Measurements from ENCODE around the gene ASXL2. TPM values are rescaled to one million over a fixed set of nuclear protein-coding genes. Genes with fewer than 3 reads are reported as not detected.
"Not testable (repeated sequence)": the region's sequence is repeated elsewhere in the genome, so short reads cannot be mapped to it uniquely, and the experiment has no call there.

Gene ASXL2
- total RNA-seq, 1 experiment from 2014 or later: 35.7 TPM

GRCh38 chr2:25829377-25829704 is 48.9 kb downstream of the ASXL2 start:
- no peaks in the 10 kb centered on the region; the same call in 1 of the 2 replicates for H3K9me3 ChIP-seq
- H3K27me3 ChIP-seq (replicated peaks; ENCODE audit: control insufficient read depth, insufficient read depth, low read length): no peaks in the 10 kb centered on the region
- Mint-ChIP-seq H3K27ac (ENCODE audit: unreplicated experiment) (no peak overlapping the region), H3K4me3 (ENCODE audit: unreplicated experiment) (no peak overlapping the region), H3K4me1 (ENCODE audit: low read depth, unreplicated experiment) (peaks cover 11% of the 10 kb centered on the region), H3K27me3 (ENCODE audit: insufficient read depth, unreplicated experiment) (no peaks in the 10 kb centered on the region), H3K36me3 (ENCODE audit: insufficient read depth, unreplicated experiment) (peaks cover 14% of the 10 kb centered on the region), H3K9me3 (ENCODE audit: unreplicated experiment) (peaks cover 11% of the 10 kb centered on the region)
- ChIA-PET CTCF (interaction anchor here (1.0 kb wide), 1 partner anchor 23 kb away, joined by 3 read pairs; no protein-coding TSS in a partner anchor), POLR2A (interaction anchor here (0.6 kb wide), 1 partner anchor 1296 kb away, joined by 4 read pairs; no protein-coding TSS in a partner anchor)
- peaks cover 1% of the 10 kb centered on the region; the same call in 1 of the 2 replicates for H3K36me3 ChIP-seq (ENCODE audit: control insufficient read depth, insufficient read depth, low read length)
- H3K4me1 ChIP-seq: peaks cover 6% of the 10 kb centered on the region; the same call in 1 of the 2 replicates
- no peak for TF ChIP-seq CTCF (IDR thresholded peaks at IDR 0.05; ENCODE audit: insufficient read depth in 1 of 2, low read depth in 1 of 2, low read length in 1 of 2, severe bottlenecking in 1 of 2, unreplicated experiment in 1 of 2)
- intact Hi-C loops (cut with micrococcal nuclease; ENCODE audit: unreplicated experiment): no loop called here
- no TSS peak for BruUV-seq (replicated peaks)
- no peak for DNase-seq
- H3K4me3 ChIP-seq (ENCODE audit: low read depth, low read length): no peak overlapping the region

GRCh38 chr2:25828532-25829376 is 49.5 kb downstream of the ASXL2 start:
- BruUV-seq (replicated peaks); H3K27ac Mint-ChIP-seq (ENCODE audit: unreplicated experiment); H3K36me3 ChIP-seq (ENCODE audit: control insufficient read depth, insufficient read depth, low read length); CTCF ChIA-PET; H3K27me3 Mint-ChIP-seq (ENCODE audit: insufficient read depth, unreplicated experiment); H3K4me3 ChIP-seq (ENCODE audit: low read depth, low read length); H3K4me3 Mint-ChIP-seq (ENCODE audit: unreplicated experiment); DNase-seq; H3K36me3 Mint-ChIP-seq (ENCODE audit: insufficient read depth, unreplicated experiment); intact Hi-C loops (cut with micrococcal nuclease; ENCODE audit: unreplicated experiment); H3K4me1 ChIP-seq; H3K27me3 ChIP-seq (replicated peaks; ENCODE audit: control insufficient read depth, insufficient read depth, low read length); H3K9me3 ChIP-seq; POLR2A ChIA-PET: not testable (repeated sequence)
- peaks cover 11% of the 10 kb centered on the region for H3K4me1 Mint-ChIP-seq (ENCODE audit: low read depth, unreplicated experiment)
- peaks cover 11% of the 10 kb centered on the region for H3K9me3 Mint-ChIP-seq (ENCODE audit: unreplicated experiment)

- peaks cover 18% of the 10 kb centered on the region for H3K36me3 Mint-ChIP-seq (ENCODE audit: insufficient read depth, unreplicated experiment)
- CTCF ChIA-PET: no interaction called here
- no TSS peak for BruUV-seq (replicated peaks)
Observed at GRCh38 chr2:25825238-25825637, 53.0 kb downstream of the ASXL2 start.

More at GRCh38 chr2:25825238-25825637, 53.0 kb downstream of the ASXL2 start:
- H3K9me3 ChIP-seq: no peaks in the 10 kb centered on the region
- peaks cover 11% of the 10 kb centered on the region for H3K4me1 Mint-ChIP-seq (ENCODE audit: low read depth, unreplicated experiment)
- H3K4me3 ChIP-seq (ENCODE audit: low read depth, low read length): no peak overlapping the region
- DNase-seq: no peak
- H3K27ac Mint-ChIP-seq (ENCODE audit: unreplicated experiment): no peak overlapping the region
- H3K4me3 Mint-ChIP-seq (ENCODE audit: unreplicated experiment): no peak overlapping the region
- intact Hi-C loops (cut with micrococcal nuclease; ENCODE audit: unreplicated experiment): no loop called here
- no peaks in the 10 kb centered on the region for H3K9me3 Mint-ChIP-seq (ENCODE audit: unreplicated experiment)
- TF ChIP-seq CTCF (IDR thresholded peaks at IDR 0.05; ENCODE audit: insufficient read depth in 1 of 2, low read depth in 1 of 2, low read length in 1 of 2, severe bottlenecking in 1 of 2, unreplicated experiment in 1 of 2): no peak
- POLR2A ChIA-PET: no interaction called here
- no peaks in the 10 kb centered on the region for H3K36me3 ChIP-seq (ENCODE audit: control insufficient read depth, insufficient read depth, low read length)
- H3K27me3 Mint-ChIP-seq (ENCODE audit: insufficient read depth, unreplicated experiment): no peaks in the 10 kb centered on the region
- no peaks in the 10 kb centered on the region for H3K27me3 ChIP-seq (replicated peaks; ENCODE audit: control insufficient read depth, insufficient read depth, low read length)
- peaks cover 6% of the 10 kb centered on the region; the same call in 1 of the 2 replicates for H3K4me1 ChIP-seq
